Keratinocyte (primary cell): ENCODE measurements around the gene CACNA2D1.

Experiments
- CTCF ChIP-seq, 3 experiments: IDR thresholded peaks in 1 of 3; conservative IDR thresholded peaks in 1 of 3; optimal IDR thresholded peaks in 1 of 3; 2 replicates in 2 of 3; 3 replicates in 1 of 3; pipeline versions ENCODE3 to v1.5.1; 2011; ENCODE audit warnings: low read length in 3 of 3, mild to moderate bottlenecking in 3 of 3, moderate library complexity in 2 of 3, control low read depth in 1 of 3, inconsistent platforms in 1 of 3; ENCODE audit not compliant: insufficient read depth in 2 of 3; ENCODE audit errors: extremely low read depth in 1 of 3
- EZH2 ChIP-seq: IDR thresholded peaks from one replicate; pipeline ENCODE4 v1.6.1; 2012; ENCODE audit warnings: inconsistent platforms, mild to moderate bottlenecking, low read length, moderate library complexity

- TF ChIP-seq CTCF (optimal IDR thresholded peaks at IDR 0.05 in 1 of 3, IDR thresholded peaks at IDR 0.05 in 1 of 3, conservative IDR thresholded peaks at IDR 0.05 in 1 of 3; ENCODE audit: extremely low read depth in 1 of 3, insufficient read depth in 2 of 3, low read length in 3 of 3) = no peak
- TF ChIP-seq EZH2 = no peak
Measured at GRCh38 chr7:82413237-82413636, 30.3 kb downstream of the CACNA2D1 start.
